Right renal cortex interstitium (tissue), 3 donors: ENCODE measurements around the gene NGEF. TPM values are rescaled to one million over a fixed set of nuclear protein-coding genes. Genes with fewer than 3 reads are reported as not detected.
"Not testable (repeated sequence)": the region's sequence is repeated elsewhere in the genome, so short reads cannot be mapped to it uniquely, and the experiment has no call there.

Experiments
- DNase-seq, 3 donors: peaks; one replicate each; pipeline ENCODE4 v3.0.0-alpha.2; 2013; ENCODE audit warnings: low read depth in 3 of 3, low spot score in 2 of 3
- polyA plus RNA-seq, 3 donors: library from polyadenylated mRNA; unstranded; fragments of 120-200 nt; gene quantifications; one replicate each; pipeline ENCODE4 v1.2.1, GENCODE V29; 2013; ENCODE audit not compliant: insufficient read length in 3 of 3

NGEF gene
- polyA plus RNA-seq, 3 donors = 2.3 to 3.0 (median 2.7) TPM

DNA sequence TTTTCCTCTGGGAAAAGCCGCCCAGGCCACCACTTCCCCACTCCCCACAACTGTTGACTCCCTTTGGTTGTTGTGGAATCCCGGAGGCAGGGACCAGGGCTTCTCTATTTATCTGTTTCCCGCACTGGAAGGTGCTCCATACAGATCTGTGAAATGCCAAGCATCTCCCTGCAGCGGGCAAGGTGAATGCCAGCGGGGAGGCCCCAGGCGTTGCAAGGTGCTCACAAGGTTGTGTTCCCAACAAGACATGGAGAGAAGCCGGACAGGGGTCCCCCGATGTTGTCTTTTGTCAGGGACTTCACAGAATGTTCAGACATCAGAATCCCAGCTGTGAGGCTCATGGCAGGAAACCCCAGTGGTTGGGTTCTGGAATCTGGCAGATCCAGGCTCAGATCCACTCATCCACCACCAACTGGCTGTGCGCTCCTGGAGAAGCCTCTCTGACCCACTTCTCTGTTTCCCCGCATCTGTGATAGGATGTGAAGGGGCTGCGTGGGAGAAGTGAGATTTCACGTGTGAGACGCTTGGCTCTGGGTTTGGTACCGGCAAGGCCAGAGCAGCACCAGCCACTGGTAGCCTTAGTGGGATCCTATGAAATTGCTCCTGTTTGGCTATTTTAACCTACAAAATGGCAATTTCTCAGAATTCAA is 10.8 kb upstream of the NGEF start:
- no peak for DNase-seq

DNA sequence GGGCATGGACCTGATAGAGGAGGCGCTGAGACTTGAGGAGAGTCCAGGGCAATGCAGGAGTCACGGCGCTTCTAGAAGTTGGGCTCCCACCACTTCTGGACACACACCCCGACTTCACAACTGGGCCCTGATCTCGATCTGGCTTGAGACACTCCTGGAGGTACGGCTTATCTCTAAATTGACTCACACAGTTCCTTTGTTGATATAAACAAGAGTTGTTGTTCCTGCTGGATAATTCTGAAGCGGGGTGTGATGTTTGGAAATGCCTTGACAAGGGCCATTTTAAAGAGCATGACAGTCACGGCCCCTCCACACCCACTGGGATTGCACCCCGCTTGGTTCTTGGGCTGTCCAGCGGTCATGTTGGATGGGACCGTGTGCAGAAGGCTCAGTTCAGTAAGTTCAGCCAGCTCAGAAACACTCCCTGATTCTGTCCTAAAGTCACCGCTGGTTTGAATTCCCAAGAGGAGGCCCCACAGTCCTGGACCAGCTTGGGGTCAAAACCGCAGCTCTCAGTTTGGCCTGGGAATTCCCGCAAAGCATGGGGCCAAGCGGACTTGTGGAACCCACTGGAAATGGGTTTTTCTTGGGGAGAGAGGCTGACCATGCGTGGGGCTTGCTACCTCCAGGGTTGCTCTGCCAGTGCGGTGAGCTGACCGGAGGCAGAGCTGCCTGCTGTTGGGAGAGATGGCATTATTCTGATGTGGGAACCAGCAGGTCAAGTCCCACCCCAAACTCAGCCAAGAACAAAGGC is 10.1 kb upstream of the NGEF start:
- DNase-seq = no peak

DNA sequence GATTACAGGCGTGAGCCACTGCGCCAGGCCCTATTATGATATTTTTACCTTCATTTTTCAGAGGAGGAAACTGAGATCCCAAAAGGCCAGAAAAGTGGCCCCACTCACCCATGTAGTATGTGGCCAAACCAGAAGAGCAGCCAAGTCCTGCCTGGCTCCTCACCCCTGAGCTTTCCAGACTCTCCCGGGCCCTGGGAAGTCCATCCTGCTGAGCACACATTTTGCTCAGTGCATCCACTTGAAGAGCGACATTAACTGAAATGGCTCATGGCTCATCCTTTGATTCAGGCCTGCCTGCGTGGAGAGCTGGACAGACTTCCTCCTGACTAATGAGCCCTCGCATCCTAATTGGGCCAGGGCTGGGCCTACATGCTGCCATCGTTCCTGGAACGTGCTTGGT is 9.5 kb upstream of the NGEF start:
- no peak for DNase-seq

DNA sequence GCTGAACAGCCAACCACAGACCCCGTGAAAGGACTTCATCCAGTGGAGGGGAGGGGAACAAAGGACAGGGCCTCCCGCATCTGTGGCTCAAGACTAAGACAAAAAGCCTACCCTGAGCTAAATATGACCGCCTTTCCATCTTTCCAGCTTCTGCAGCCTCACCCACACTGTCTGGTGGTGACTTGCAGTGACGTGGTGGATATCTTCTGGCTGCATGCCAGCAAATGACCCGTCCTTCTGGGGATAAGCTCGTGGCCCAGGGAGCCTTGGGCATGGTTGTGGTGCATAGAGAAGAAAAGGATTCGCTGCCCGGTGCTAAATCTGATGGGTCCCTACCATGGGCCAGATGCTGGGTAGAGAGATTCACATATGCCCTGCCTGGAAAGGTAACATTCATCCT is 8.7 kb upstream of the NGEF start:
- DNase-seq = no peak

DNA sequence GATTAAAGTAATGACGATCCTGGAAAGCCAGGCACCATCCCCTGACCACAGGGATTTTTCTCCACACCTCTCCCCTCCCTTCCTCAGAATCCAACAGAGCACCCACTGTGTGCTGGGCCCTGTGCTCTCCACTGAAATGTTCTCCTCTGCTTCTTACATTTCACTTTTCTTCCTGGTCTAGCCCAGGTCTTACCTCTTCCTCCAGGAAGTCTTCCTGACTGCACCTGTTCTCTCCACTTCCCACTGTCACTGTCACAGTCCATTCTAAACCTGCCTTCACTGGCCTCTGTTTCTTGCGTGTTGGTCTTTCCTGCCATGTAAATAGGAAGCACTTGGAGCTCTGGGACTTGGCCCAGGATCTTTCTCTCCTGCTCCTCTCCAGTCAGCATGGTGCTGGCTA is 7.4 kb upstream of the NGEF start:
- no peak for DNase-seq

DNA sequence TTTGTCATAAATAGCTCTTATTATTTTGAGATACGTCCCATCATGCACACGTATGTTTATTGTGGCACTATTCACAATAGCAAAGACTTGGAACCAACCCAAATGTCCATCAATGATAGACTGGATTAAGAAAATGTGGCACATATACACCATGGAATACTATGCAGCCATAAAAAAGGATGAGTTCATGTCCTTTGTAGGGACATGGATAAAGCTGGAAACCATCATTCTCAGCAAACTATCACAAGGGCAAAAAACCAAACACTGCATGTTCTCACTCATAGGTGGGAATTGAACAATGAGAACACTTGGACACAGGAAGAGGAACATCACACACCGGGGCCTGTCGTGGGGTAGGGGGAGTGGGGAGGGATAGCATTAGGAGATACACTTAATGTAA is 6.6 kb upstream of the NGEF start:
- DNase-seq = not testable (repeated sequence)

DNA sequence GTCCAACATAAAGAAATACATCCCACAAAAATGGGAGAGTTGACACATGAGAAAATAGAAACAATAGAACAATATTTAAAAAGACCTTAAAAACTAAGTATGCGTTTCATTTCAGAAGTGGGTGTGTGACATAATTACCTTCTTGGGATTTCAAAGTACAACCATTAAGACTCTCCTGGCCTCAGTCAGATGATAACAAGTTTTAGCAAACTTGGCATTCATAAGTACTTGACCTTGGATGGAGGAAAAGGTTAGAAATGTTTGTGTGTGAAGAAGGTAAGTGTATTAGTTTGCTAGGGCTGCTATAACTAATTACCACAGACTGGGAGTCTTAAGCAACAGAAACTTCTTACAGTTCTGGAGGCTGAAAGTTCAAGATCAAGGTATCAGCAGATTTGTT is 4.9 kb upstream of the NGEF start:
- DNase-seq = no peak

DNA sequence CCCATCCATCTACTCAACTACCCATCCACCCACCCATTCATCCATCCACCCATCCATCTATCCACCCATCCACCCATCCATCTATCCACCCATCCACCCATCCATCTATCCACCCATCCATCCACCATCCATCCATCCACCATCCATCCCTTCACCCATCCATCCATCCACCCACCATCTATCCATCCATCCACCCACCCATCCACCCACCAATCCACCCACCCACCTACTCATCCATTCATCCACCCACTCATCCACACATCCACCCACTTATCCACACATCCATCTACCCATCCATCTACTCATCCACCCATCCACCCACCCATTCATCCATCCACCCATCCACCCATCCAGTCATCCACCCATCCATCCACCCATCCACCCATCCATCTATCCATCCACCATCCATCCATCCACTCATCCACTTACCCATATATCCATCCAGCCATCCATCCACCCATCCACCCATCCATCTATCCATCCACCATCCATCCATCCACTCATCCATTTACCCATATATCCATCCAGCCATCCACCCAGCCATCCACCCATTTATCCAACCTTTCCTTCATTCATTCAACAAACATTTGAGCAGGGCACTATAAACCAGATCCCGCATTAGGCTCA is 2.1 kb upstream of the NGEF start:
- no peak for DNase-seq

DNA sequence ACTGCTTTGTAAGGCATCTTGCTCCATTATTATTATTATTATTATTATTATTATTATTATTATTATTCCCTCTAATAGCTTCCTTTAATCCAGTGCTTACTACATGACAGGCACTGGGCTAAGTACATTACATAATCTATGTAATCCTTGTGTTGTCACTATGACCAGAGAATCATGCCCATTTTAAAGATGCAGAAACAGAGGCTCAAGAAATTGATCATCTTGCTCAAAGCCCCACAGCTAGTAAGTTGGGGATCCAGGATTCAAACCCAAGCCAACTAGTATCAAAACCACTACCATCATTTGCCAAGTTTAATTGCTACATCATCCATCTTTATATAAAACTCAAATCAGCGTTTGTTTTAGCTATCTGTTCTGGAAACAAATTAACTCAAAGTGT is 594 bp upstream of the NGEF start:
- no peak for DNase-seq

DNA sequence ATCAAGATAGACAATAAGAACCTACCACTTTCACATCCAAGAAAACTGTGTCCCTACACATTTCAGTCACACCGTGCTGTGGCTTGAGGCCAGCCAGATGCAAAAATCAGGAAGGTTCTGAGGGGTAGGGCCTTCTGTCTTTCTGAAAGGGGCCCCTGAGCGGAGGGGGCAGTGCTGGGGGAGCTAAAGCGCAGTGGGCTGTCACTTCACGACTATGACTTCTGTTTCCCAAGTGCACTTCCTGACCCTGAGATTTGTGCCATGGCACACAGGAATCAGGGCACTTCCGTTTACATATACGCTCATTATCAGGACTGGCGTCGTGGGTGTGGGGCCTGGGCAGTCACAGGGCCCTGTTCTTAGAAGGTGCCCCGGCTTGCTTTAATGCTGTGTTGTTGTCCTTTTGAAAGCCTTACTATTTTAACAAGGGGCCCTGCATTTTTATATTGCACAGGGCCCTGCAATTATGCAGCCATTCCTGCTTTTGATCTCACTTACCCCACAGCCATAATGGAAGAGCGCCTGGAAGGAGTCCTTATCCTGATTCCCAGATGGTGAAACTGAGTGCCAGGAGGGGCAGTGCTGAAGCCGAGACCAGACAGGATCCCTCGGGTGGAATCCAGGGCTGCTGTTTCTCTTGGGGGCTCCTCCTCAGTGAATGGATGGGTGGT is 620 bp downstream of the NGEF start:
- no peak for DNase-seq

DNA sequence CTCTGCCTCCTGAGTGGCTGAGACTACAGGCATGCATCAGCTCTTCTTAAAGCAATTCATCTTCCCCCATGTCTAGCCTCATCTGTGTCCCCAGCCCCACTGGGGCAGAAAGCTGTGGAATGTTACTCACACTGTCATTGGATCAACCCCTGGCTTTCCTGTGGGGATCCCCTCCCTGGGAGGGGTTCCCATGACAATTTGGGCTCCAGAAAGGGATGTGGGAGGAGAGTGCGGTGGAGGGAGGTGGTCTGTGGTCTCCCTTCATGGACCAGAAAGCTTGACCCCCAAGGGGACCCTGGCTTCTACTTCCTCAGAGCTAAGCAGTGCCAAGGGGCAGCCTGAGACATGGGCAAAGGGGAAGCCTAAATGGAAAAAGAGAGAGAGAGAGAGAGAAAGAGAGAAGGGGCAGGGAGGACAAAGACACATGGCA is 1.3 kb downstream of the NGEF start:
- DNase-seq = no peak

DNA sequence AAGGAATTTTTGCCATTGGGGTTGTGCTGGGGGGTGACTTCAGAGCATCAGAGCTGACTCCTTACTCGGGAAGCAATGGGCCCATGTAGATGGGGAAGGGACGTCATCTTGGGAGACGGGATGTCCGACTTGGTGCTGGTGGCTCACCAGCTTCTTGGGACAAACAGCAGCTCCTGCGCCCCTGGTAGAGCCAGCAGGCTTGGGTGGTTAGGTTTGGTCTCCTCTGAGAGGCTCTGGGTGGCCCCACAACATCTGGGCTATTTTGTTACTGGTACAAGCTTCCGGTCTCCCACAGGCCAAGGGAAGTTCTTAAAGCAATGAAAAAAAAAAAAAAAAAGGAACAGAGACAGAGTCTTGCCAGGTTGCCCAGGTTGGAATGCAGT is 1.8 kb downstream of the NGEF start:
- DNase-seq = no peak

DNA sequence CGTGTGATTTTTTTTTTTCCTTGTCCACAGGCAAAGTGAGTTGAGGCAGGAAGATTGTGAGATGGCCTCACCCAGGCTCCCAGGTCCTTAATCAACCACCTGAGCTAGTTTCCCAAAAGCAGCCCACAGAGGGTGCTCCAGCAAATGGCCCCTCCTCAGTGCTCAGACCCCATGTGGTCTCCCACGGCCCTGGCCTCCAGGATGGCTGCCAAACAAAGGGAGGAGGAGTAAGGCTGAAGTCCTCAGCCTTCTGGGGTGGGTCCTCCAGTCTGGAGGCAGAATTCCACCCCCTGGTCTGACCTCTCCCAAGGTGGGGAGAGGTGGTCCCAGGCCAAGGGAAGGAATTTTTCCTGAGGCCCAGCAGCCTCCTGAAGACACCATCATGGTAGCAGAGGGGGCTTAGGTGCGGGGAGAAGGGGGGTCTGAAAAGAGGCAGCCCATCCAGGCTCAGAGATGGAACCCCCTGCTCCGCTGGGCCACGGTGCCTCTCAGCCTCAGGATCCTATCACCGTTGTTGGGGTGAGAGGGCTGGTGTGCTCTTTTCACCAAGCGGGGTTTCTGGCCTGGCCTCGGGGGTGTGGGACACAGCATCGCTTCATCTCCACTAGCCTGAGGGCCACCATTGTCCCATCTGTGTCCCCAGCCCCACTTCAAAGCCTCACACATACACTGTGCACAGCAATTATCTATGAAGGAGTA is 2.3 kb downstream of the NGEF start:
- no peak for DNase-seq

DNA sequence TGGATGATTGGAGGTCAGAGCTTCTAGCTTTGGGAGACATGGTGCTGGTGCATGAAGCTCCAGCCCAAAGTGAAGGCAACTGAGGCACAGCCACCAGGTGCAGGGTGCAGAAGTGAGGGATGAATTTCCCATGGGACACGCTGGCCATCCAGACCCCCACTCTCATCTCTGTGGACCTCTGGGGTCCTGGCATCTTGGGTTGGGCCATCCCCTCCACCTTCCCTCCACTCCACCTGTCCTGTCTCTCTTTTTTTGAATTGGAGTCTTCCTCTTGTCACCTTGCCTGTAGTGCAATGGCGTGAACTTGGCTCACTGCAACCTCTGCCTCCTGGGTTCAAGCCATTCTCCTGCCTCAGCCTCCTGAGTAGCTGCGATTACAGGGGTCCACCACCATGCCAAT is 3.4 kb downstream of the NGEF start:
- no peak for DNase-seq

DNA sequence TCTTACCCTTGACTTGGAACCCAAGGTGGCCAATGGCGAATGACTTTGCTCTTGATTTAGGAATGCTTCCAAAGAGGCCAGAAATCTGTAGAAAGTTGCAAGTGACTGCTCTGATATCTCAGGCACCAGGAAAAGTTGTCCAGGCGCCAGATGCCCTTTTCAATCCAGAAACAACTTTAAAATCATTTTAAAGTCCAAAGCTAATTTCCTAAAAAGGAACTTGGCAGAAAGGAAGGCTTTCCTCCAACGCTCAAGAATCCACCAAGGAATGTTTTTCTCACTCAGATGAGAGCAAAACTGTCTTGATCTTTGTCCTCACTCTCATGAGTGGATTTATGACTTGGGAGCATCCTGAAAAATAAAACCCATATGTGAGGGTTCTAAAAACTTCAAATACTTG is 5.3 kb downstream of the NGEF start:
- no peak for DNase-seq

DNA sequence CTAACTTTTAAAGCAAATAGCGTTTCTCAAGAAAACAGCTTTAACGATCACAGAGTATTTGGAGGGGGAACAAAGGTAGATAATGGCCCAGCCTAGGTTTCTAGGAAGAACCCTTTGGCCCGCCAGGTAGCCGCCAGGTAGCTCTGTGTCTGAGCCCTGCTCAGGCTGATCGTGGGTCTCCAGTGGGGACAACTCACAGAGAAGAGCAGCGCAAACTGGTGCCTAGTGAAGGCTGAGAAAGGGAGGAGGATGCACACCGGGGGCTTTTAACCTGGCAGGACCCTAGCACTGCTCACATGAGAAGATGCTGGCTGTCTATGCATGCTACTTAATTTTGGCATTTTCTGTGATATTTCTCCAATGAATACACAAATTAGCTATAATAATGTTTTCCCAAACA is 5.8 kb downstream of the NGEF start:
- DNase-seq = no peak

DNA sequence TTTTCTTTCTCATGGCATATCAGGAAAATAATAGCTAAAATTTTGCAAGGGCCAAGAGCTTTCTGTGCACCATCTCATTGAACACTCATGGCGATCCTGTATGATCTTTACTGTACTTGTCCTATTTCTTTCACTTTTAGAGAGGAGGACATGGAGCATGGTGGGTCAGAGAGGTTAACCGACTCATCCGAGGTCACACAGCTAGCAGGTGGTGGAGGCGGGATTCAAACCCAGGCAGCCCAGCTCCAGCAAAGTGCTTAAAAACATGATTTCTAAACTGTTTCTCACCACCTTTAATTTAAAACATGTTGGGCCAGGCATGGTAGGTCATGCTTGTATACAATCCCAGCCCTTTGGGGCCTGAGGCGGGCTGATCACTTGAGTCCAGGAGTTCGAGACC is 6.4 kb downstream of the NGEF start:
- no peak for DNase-seq

DNA sequence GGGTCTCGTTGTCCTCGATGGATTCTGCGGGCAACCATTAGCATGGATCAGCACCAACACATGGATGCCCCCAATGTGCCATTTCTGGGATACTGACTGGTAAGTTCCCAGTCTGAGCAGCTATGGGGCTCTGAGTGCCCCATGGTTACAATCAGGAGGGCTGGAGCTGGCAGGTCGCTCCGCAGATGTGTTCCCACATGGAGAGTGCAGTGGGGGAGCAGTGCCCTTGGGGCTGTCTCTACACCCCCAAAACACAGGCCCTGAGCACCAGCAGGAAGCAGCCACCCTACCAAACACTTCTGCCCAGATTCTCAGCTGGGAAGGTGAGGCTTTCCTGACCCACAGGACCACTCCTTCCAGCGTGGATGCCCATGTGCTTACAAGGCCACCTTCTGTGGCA is 8.0 kb downstream of the NGEF start:
- no peak for DNase-seq

DNA sequence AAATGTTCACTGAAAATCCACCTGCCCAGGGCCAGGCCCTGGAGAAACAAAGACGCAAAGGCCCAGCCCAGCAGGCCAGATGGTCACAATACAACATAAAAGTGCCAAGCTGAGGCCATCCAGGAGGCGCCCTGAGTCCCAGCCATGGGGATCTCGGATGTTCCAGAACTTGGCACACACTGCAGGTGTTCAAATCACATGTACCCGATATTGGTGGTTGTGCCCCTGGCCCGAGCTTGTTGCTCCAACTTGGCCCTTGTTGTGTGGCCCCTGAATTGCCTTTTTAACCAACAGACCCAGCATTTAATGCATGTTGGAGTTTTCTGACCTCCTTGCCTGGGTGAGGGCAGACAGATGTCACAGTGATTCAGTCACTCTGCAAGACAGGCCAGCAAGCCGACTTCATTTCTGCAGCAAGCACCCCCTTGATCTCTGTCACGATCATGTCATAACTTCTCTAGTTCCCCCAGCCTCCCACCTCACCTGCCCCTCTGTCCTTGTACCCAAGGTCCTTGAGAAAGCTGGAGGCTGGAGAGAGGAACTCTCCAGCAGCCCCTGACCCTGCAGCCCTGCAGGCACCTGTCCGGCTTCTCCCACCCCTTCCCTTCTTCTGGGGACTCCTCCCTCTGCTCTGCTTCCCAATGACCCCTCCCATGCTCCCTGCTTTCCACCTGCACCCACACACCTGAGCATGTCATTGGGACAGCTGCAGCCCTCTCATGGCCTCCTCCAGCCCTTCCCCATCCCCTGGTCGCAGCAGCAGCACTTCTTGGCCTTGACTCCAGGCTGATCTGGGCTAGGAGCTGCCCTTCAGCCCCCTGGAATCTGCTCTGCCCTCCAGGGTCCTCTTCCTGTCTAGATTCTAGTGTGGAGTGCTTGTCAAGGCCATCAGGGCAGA is 9.1 kb downstream of the NGEF start:
- DNase-seq = no peak
